ENCODE measurements around the gene EXOSC3. TPM values are rescaled to one million over a fixed set of nuclear protein-coding genes. Genes with fewer than 3 reads are reported as not detected.
"Not testable (repeated sequence)": the region's sequence is repeated elsewhere in the genome, so short reads cannot be mapped to it uniquely, and the experiment has no call there.

Gene EXOSC3
- total RNA-seq, 3 donors from 2014 or later, result 40.6 to 55.0 (median 49.9) TPM

GRCh38 chr9:37776328-37776727 lies 8.5 kb downstream of the EXOSC3 start:
- H3K4me3 ChIP-seq, result no peak overlapping the region
- no peaks in the 10 kb centered on the region for H3K27me3 ChIP-seq
- DNase-seq (ENCODE audit: low spot score in 2 of 2), result no peak
- H3K27ac ChIP-seq, result no peak overlapping the region
- intact Hi-C loops (cut with DNase I; ENCODE audit: low total_unique reads), result no loop called here
- no peaks in the 10 kb centered on the region for H3K9me3 ChIP-seq
- TF ChIP-seq POLR2AphosphoS5 (IDR thresholded peaks at IDR 0.05), result no peak
- no peak for TF ChIP-seq CTCF (IDR thresholded peaks at IDR 0.05)
- TF ChIP-seq POLR2A (IDR thresholded peaks at IDR 0.05), result no peak
- H3K4me1 ChIP-seq, result no peaks in the 10 kb centered on the region
- H3K36me3 ChIP-seq, result peaks cover 4% of the 10 kb centered on the region

- Histone ChIP-seq H3K4me3 (no peak overlapping the region), H3K36me3 (peaks cover 4% of the 10 kb centered on the region), H3K4me1 (no peaks in the 10 kb centered on the region), H3K27ac (no peak overlapping the region), H3K27me3 (no peaks in the 10 kb centered on the region), H3K9me3 (no peaks in the 10 kb centered on the region)
- intact Hi-C loops (cut with DNase I; ENCODE audit: low total_unique reads), result no loop called here
- TF ChIP-seq POLR2AphosphoS5 (IDR thresholded peaks at IDR 0.05) (no peak), POLR2A (IDR thresholded peaks at IDR 0.05) (no peak), CTCF (IDR thresholded peaks at IDR 0.05) (no peak)
- DNase-seq (ENCODE audit: low spot score in 2 of 2), result no peak
Observed at GRCh38 chr9:37775216-37775919, 9.5 kb downstream of the EXOSC3 start.

- H3K36me3 ChIP-seq, result no peaks in the 10 kb centered on the region
- H3K9me3 ChIP-seq, result no peaks in the 10 kb centered on the region
- no peaks in the 10 kb centered on the region for H3K27me3 ChIP-seq
- no peak for TF ChIP-seq CTCF (IDR thresholded peaks at IDR 0.05)
- TF ChIP-seq POLR2A (IDR thresholded peaks at IDR 0.05), result no peak
- TF ChIP-seq POLR2AphosphoS5 (IDR thresholded peaks at IDR 0.05), result no peak
- H3K4me1 ChIP-seq, result no peaks in the 10 kb centered on the region
- no peak for DNase-seq (ENCODE audit: low spot score in 2 of 2)
- no peak overlapping the region for H3K27ac ChIP-seq
- intact Hi-C loops (cut with DNase I; ENCODE audit: low total_unique reads), result no loop called here
- no peak overlapping the region for H3K4me3 ChIP-seq
Observed at GRCh38 chr9:37769995-37770394, 14.9 kb downstream of the EXOSC3 start.

- no peaks in the 10 kb centered on the region for H3K36me3 ChIP-seq
- intact Hi-C loops (cut with DNase I; ENCODE audit: low total_unique reads), result no loop called here
- no peak for DNase-seq (ENCODE audit: low spot score in 2 of 2)
Observed at GRCh38 chr9:37769306-37769705, 15.6 kb downstream of the EXOSC3 start.

GRCh38 chr9:37765263-37765662 lies 19.6 kb downstream of the EXOSC3 start:
- H3K9me3 ChIP-seq; H3K36me3 ChIP-seq; H3K27ac ChIP-seq; H3K4me3 ChIP-seq; H3K27me3 ChIP-seq; H3K4me1 ChIP-seq; intact Hi-C loops (cut with DNase I; ENCODE audit: low total_unique reads); DNase-seq (ENCODE audit: low spot score in 2 of 2): not testable (repeated sequence)

More at GRCh38 chr9:37769306-37769705, 15.6 kb downstream of the EXOSC3 start:
- H3K9me3 ChIP-seq, result no peaks in the 10 kb centered on the region
- no peaks in the 10 kb centered on the region for H3K4me1 ChIP-seq
- no peak overlapping the region for H3K27ac ChIP-seq
- H3K27me3 ChIP-seq, result no peaks in the 10 kb centered on the region
- TF ChIP-seq CTCF (IDR thresholded peaks at IDR 0.05), result no peak
- no peak for TF ChIP-seq POLR2AphosphoS5 (IDR thresholded peaks at IDR 0.05)
- TF ChIP-seq POLR2A (IDR thresholded peaks at IDR 0.05), result no peak
- H3K4me3 ChIP-seq, result no peak overlapping the region
